Measurements from ENCODE around the gene CD164L2.
"Not testable (repeated sequence)": the region's sequence is repeated elsewhere in the genome, so short reads cannot be mapped to it uniquely, and the experiment has no call there.

Gene CD164L2

GRCh38 chr1:27391511-27392095, 8.5 kb upstream of the CD164L2 start:
- in situ Hi-C loops (cut with HindIII; ENCODE audit: low sequenced_read_pairs): no loop called here

- in situ Hi-C loops (cut with HindIII; ENCODE audit: low sequenced_read_pairs): no loop called here
These were observed 5.3 kb upstream of the CD164L2 start for GRCh38 chr1:27388337-27389005.

DNA sequence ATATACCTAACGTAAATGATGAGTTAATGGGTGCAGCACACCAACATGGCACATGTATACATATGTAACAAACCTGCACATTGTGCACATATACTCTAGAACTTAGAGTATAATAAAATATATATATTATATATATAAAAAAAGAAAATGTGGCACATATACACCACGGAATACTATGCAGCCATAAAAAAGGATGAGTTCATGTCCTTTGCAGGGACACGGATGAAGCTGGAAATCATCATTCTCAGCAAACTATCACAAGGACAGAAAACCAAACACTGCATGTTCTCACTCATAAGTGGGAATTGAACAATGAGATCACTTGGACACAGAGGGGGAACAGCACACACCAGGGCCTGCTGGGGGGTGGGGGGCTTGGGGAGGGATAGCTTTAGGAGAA, 1.7 kb upstream of the CD164L2 start:
- in situ Hi-C loops (cut with HindIII; ENCODE audit: low sequenced_read_pairs): not testable (repeated sequence)

DNA sequence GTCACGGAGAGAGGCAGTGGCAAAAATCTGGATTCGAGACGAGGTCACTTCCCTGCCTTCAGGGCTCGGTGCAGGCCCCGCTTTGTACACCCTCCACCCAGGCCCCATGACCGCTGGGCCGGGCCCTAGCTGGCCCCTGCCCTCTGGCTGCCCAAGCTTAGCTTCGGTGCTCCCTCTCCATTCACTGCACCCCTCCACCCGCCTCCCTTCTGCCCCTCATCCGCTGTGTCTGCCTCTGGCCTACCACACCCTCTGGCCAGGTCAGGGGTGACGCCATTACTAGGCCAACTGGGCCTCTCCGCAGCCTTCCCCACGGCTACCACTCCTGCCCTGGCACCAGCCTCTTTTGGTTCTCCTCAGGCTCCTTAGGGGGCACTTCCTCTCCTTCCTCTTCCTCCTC, 528 bp upstream of the CD164L2 start:
- in situ Hi-C loops (cut with HindIII; ENCODE audit: low sequenced_read_pairs): no loop called here

DNA sequence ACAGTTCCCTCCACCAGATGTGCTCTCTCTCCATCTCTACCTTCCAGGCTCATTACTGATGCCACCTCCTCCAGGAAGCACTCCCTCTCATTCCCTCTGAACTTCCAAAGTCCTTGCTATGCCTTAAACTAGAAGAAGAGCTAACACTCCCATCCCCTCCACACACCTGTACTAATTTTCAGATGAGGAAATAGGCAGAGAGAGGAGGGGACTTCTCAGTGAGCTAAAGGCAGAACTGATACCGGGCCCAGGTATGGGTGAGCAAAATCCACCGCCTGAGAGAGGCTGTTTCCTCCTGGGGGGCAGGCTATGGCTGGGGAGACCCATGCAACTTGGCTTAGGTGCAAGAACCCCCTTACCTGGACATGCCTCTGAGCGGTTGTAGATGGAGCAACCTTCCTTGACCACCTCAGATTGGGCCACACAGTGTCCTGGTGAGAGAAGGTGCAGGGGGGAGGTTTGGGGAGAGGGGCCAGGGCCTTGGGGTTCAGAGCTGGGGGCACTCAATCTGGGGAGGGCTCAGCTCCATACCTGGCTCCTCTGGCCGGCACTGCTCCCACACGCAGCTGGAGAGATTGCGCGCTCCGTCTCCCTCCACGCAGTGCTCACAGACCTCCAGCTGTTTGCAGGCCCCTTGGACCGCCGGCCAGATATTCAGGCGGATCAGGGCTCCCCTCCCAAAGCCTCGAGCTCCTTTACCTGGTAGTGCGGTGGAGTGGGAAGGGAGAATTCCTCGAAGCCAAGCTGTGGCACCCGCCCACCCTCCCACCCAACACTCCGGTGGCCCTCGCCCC, 967 bp downstream of the CD164L2 start:
- in situ Hi-C loops (cut with HindIII; ENCODE audit: low sequenced_read_pairs): no loop called here

DNA sequence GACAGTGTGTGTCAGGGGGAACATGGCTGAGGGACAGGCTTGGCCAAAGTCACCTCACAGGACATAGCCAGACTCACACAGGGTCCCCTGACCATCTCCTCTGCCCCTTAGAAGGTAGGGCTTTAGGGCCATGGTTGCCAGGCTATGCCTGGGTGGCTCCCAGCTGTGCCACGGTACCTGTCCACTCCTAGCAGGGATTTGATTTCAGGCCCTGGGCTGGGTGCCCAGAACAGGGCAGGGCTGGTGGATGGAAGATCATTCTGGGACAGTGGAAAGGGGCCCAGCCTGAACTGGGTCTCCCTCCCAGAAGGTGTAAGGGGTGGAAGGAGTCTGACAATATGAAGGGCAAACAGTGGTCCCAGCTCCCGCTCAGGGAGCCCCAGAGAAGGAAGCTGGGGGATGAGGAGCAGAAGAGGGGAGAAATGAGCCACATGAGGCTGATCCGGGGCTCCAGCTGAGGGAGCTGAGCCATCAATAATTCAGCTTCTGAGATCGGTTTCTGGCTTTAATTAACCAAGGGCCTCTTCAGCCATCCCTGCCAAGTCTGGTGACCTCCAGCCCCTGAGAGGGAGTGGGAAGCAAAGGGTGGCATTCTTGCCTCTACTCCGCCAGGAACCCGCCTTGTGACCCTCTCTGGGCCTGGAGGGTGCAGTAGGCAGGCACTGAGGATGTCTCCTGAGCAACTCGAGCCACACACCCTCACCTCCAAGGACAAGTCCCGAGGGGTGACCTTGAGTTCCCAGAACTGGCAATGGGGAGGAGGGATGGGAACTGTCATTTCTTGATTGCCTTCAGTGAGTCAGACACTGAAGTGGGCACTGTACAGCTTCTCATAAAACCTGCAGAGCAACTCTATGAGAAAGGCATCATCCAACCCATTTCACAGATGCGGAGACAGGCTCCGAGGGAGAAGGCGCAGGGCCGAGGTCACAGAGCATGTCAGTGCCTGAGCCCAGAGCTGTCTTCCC, 2.1 kb downstream of the CD164L2 start:
- in situ Hi-C loops (cut with HindIII; ENCODE audit: low sequenced_read_pairs): no loop called here

- in situ Hi-C loops (cut with HindIII; ENCODE audit: low sequenced_read_pairs): no loop called here
These were observed 2.9 kb downstream of the CD164L2 start for GRCh38 chr1:27380224-27380623.

DNA sequence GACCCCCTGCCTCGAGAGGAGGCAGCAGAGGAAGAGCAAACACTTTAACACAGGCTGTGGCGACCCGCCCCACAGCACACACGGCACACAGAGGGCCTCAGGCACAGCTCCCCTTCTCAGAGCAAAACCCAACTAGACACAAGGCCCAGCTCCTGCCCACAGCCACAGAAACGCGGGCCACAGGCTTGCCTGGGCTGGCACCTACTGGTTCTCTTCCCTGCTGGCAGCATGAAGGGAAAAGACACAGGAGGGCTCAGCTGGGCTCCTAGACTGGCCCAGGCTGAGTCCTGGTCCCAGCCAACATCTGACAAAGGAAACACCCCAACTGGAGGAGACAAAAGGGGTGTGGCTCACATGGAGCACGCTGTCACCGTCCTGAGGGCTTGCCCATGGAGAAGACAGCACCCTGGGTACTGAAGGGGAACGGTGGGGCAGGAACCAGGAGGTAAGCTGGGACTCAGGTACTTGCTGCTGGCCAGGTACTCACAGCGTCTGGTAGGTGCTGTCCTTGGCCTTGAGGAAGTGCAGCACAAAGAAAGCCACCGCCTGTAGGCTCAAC, 3.5 kb downstream of the CD164L2 start:
- in situ Hi-C loops (cut with HindIII; ENCODE audit: low sequenced_read_pairs): no loop called here

- in situ Hi-C loops (cut with HindIII; ENCODE audit: low sequenced_read_pairs): no loop called here
These were observed 5.2 kb downstream of the CD164L2 start for GRCh38 chr1:27377760-27378495.

- in situ Hi-C loops (cut with HindIII; ENCODE audit: low sequenced_read_pairs): no loop called here
These were observed 8.6 kb downstream of the CD164L2 start, which contains the start of gene FCN3 for GRCh38 chr1:27374362-27375086. Gene FCN3 (minus strand): TSS chr1:27374824. CDS start chr1:27374818, 6 bp downstream.

- in situ Hi-C loops (cut with HindIII; ENCODE audit: low sequenced_read_pairs): no loop called here
These were observed 10.1 kb downstream of the CD164L2 start for GRCh38 chr1:27372808-27373690.

- in situ Hi-C loops (cut with HindIII; ENCODE audit: low sequenced_read_pairs): no loop called here
These were observed 10.9 kb downstream of the CD164L2 start for GRCh38 chr1:27372022-27372807.

DNA sequence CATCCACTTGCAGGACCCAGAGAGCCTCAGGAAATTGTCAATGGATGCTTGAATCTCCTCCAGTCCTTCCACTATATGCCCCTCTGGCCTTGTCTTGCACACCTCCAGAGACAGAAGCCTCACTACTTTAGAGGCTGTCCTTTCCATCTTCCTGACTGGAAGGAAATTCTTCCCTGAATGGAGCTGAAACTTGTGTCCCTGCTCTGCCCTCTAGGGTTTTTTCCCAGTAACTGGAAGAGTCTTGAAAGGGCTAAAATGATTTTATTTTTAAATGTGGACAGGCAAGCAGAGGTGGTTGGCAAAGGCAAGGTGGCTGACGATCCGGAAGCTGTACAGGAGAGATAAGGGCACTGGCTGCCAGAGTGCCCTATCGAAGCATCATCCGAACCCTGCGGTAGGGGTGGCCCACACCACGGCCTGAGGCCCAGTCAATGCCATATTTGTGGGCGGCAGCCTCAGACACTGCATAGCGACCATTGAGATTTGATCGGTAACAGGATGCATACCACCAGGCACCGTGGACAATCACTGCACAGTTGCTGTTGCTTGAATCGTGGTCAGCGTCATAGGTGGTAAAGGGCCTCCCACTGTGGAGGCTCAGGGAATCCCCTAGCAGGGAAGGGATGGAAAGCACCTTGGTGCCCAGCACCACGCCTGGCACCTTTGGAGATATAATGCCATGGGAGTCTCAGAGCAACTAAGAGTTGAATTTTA, 14.1 kb downstream of the CD164L2 start:
- in situ Hi-C loops (cut with HindIII; ENCODE audit: low sequenced_read_pairs): no loop called here

- in situ Hi-C loops (cut with HindIII; ENCODE audit: low sequenced_read_pairs): no loop called here
These were observed 15.9 kb downstream of the CD164L2 start for GRCh38 chr1:27367160-27367650.

GRCh38 chr1:27366411-27367159, 16.5 kb downstream of the CD164L2 start, which contains the start of gene MAP3K6:
Gene MAP3K6 (minus strand): TSS chr1:27366961. CDS start chr1:27366597, 364 bp downstream.
- in situ Hi-C loops (cut with HindIII; ENCODE audit: low sequenced_read_pairs): no loop called here

- in situ Hi-C loops (cut with HindIII; ENCODE audit: low sequenced_read_pairs): no loop called here
These were observed 17.1 kb downstream of the CD164L2 start for GRCh38 chr1:27366113-27366410.

Measured in DLD1 (cell line).